Left lung (tissue), 10 donors: ENCODE measurements around the gene MYOZ2. TPM values are rescaled to one million over a fixed set of nuclear protein-coding genes. Genes with fewer than 3 reads are reported as not detected.
"Not testable (repeated sequence)": the region's sequence is repeated elsewhere in the genome, so short reads cannot be mapped to it uniquely, and the experiment has no call there.

Experiments used
- ATAC-seq: fragments of 200-7000 bp; cut with Tn5 transposase; one replicate; pipeline ENCODE4 v1.9.1; 2020; ENCODE audit warnings: moderate library complexity
- DNase-seq, 4 donors: peaks; one replicate each; pipeline ENCODE4 v3.0.0-alpha.2; 2013 to 2020
- H3K27ac ChIP-seq, 2 donors: fragments of 200-600 bp; sonication (generic) in 1 of 2; one replicate each; pipeline versions ENCODE4 v1.5.0 to v1.8.0; 2020 to 2021
- H3K27me3 ChIP-seq, 2 donors: fragments of 200-600 bp; sonication (generic) in 1 of 2; one replicate each; pipeline versions ENCODE4 v1.5.0 to v1.8.0; 2020 to 2021
- H3K36me3 ChIP-seq, 2 donors: fragments of 200-600 bp; sonication (generic) in 1 of 2; one replicate each; pipeline versions ENCODE4 v1.5.0 to v1.8.0; 2020 to 2021
- H3K4me1 ChIP-seq, 2 donors: fragments of 200-600 bp; one replicate each; pipeline ENCODE4 v1.8.0; 2021
- H3K4me3 ChIP-seq, 2 donors: fragments of 200-600 bp; sonication (generic) in 1 of 2; one replicate each; pipeline versions ENCODE4 v1.5.0 to v1.8.0; 2020 to 2021; ENCODE audit warnings: mild to moderate bottlenecking in 1 of 2
- H3K9me3 ChIP-seq, 2 donors: fragments of 200-600 bp; sonication (generic) in 1 of 2; one replicate each; pipeline versions ENCODE4 v1.5.0 to v1.8.0; 2020 to 2021
- intact Hi-C, 2 donors: fragments of 100-400 bp; cut with DNase I; formaldehyde crosslinking; loops; one replicate each; pipeline versions ENCODE4 v1.11.2 to v1.14.2; 2022
- polyA plus RNA-seq, 6 donors: library from polyadenylated mRNA; unstranded; fragments of 120-200 nt; gene quantifications; one replicate each; pipeline ENCODE4 v1.2.1, GENCODE V29; 2013; ENCODE audit not compliant: insufficient read length in 6 of 6
- total RNA-seq, 2 donors: library from RNA; stranded (reverse); fragmentation: NEBNext Ultra II Directional; extraction: Animal tissue kit (Norgen Biotek cat#: 25700); gene quantifications; one replicate each; pipeline ENCODE4 v1.2.1, GENCODE V29; 2021
- TF ChIP-seq, protein P1 (sequence below), 2 donors: fragments of 200-600 bp; sonication (generic) in 1 of 2; IDR thresholded peaks; one replicate each; pipeline versions ENCODE4 v1.5.0 to v1.8.0; 2021; ENCODE audit warnings: antibody characterized with exemption in 2 of 2
- donor health status: DM: no; HTN: yes; CAD: no.
- donor health status: DM: no; HTN: no; CAD: no.

MYOZ2 gene
- total and polyA plus RNA-seq, 8 donors: 0.06 to 0.39 (median 0.12) TPM; not detected in 2

DNA sequence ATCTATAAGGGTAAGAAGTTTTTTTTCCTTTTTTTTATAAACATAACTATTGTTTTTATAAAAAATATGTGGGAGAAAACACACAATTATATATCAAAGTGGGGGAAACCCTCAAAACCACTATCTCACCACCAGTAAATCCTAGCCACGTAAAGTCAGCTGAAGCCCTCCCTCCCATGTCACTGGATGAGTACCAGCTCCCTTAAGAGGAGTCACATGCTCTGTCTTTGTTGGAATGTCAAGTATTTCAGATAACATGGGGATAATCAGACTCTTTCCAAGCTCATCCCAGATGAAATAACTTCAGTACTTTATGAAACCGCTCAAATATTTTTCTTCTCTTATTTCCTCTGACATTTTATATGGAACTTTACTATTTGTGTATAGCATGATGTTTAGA, 2.4 kb downstream of the MYOZ2 start:
- Histone ChIP-seq H3K9me3 (no peaks in the 10 kb centered on the region), H3K4me1 (no peaks in the 10 kb centered on the region), H3K4me3 (no peak overlapping the region), H3K36me3 (no peaks in the 10 kb centered on the region), H3K27me3 (no peaks in the 10 kb centered on the region), H3K27ac (no peak overlapping the region)
- ATAC-seq (no peak), DNase-seq (no peak)
- TF ChIP-seq, protein P1, sequence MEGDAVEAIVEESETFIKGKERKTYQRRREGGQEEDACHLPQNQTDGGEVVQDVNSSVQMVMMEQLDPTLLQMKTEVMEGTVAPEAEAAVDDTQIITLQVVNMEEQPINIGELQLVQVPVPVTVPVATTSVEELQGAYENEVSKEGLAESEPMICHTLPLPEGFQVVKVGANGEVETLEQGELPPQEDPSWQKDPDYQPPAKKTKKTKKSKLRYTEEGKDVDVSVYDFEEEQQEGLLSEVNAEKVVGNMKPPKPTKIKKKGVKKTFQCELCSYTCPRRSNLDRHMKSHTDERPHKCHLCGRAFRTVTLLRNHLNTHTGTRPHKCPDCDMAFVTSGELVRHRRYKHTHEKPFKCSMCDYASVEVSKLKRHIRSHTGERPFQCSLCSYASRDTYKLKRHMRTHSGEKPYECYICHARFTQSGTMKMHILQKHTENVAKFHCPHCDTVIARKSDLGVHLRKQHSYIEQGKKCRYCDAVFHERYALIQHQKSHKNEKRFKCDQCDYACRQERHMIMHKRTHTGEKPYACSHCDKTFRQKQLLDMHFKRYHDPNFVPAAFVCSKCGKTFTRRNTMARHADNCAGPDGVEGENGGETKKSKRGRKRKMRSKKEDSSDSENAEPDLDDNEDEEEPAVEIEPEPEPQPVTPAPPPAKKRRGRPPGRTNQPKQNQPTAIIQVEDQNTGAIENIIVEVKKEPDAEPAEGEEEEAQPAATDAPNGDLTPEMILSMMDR (IDR thresholded peaks at IDR 0.05): no peak
- intact Hi-C loops: no loop called here

DNA sequence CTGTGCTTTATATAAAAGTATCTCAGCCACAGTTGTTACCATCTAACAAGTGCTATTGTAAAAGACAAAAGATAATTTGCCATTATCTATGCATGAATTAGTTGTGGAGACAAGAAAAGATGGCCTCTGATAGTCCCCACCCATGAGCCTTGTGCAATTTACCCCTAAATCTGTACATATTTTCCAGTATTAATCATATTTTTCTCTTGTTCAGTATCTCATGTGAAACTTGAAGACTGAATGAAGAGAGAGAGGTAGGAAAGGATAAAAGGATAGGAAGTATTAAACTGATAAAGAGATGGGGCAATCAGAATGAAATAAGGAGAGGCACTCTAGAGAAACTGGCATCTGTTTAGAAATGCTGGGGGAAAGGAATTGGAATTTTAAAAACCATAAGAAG, 3.7 kb downstream of the MYOZ2 start:
- intact Hi-C loops: no loop called here
- H3K4me1 ChIP-seq: no peaks in the 10 kb centered on the region
- no peaks in the 10 kb centered on the region for H3K9me3 ChIP-seq
- no peak overlapping the region for H3K27ac ChIP-seq
- ATAC-seq (no peak), DNase-seq (no peak)
- H3K4me3 ChIP-seq: no peak overlapping the region
- no peaks in the 10 kb centered on the region for H3K36me3 ChIP-seq
- TF ChIP-seq, protein P1 (IDR thresholded peaks at IDR 0.05): no peak
- H3K27me3 ChIP-seq: no peaks in the 10 kb centered on the region

DNA sequence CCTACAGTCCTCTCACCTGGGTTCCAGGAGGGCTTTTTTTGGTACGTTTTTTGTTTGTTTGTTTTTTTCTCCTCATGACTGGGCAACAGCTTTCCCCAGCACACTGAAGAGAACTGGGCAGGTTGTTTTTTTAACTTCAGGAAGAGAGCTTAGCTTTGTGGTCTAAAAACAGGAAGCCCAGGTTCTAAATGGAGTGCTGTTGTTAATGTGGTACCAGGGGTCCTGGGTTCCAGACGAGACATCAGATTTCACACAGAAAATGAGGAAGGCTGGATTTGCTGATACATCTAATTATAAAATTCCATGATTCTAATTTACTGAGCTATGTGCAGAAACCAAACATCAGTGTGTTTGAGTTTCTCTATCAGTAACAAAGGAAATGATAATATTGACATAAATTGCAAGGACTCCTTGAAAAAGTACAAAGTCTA, 4.2 kb downstream of the MYOZ2 start:
- intact Hi-C loops: no loop called here
- TF ChIP-seq, protein P1 (IDR thresholded peaks at IDR 0.05): no peak
- Histone ChIP-seq H3K27me3 (no peaks in the 10 kb centered on the region), H3K27ac (no peak overlapping the region), H3K4me3 (no peak overlapping the region), H3K36me3 (no peaks in the 10 kb centered on the region), H3K9me3 (no peaks in the 10 kb centered on the region), H3K4me1 (no peaks in the 10 kb centered on the region)
- DNase-seq: no peak
- no peak for ATAC-seq

GRCh38 chr4:119141283-119141682, 5.7 kb downstream of the MYOZ2 start:
- H3K4me3 ChIP-seq, H3K4me1 ChIP-seq, H3K27ac ChIP-seq, H3K36me3 ChIP-seq, H3K9me3 ChIP-seq, H3K27me3 ChIP-seq, ATAC-seq, DNase-seq, intact Hi-C loops: not testable (repeated sequence)

DNA sequence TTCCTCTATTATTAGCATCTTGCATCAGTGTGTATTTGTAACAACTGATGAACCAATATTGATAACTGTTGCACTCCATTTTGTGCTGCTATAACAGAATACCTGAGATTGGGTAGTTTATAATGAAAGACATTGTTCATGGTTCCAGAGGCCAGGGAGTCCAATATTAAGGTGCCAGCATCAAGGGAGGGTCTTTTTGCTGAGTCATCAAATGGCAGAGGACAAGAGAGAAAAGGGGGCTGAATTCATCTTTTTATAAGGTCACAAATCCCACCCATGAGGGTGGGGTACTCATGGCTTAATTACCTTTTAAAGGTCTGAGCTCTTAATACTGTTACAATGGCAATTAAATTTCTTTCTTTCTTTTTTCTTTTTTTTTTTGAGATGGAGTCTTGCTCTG, 7.2 kb downstream of the MYOZ2 start:
- Histone ChIP-seq H3K4me1 (no peaks in the 10 kb centered on the region), H3K27ac (no peak overlapping the region), H3K27me3 (no peaks in the 10 kb centered on the region), H3K9me3 (no peaks in the 10 kb centered on the region), H3K36me3 (no peaks in the 10 kb centered on the region), H3K4me3 (no peak overlapping the region)
- no peak for DNase-seq
- TF ChIP-seq, protein P1 (IDR thresholded peaks at IDR 0.05): no peak
- ATAC-seq: no peak
- intact Hi-C loops: no loop called here

- intact Hi-C loops, H3K4me1 ChIP-seq: not testable (repeated sequence)
Observed at GRCh38 chr4:119143341-119143740, 7.7 kb downstream of the MYOZ2 start.

More at GRCh38 chr4:119143341-119143740, 7.7 kb downstream of the MYOZ2 start:
- H3K27me3 ChIP-seq, H3K27ac ChIP-seq, H3K36me3 ChIP-seq, H3K9me3 ChIP-seq, H3K4me3 ChIP-seq, ATAC-seq, DNase-seq: not testable (repeated sequence)
